A673 (cell line): Measurements from ENCODE around the gene ST7.

Source experiments
- CTCF ChIP-seq: fragments of 300-800, 200-600 bp; sonication (generic); conservative IDR thresholded peaks from 2 replicates; pipeline ENCODE4 v1.5.1; 2017; ENCODE audit warnings: low read depth, mild to moderate bottlenecking, antibody characterized with exemption, low read length, moderate library complexity, mixed read lengths
- EZH2 ChIP-seq: fragments of 200-600 bp; sonication (generic); IDR thresholded peaks from 2 replicates; pipeline ENCODE4 v1.6.1; 2017; ENCODE audit warnings: borderline replicate concordance, low read depth, mild to moderate bottlenecking, mixed read lengths, antibody characterized with exemption, low read length; ENCODE audit not compliant: poor library complexity, severe bottlenecking

GRCh38 chr7:117123311-117123926, 170.1 kb downstream of the ST7 start:
- TF ChIP-seq EZH2: no peak
- no peak for TF ChIP-seq CTCF
